Measurements from ENCODE around the gene STRBP. TPM values are rescaled to one million over a fixed set of nuclear protein-coding genes. Genes with fewer than 3 reads are reported as not detected.

The STRBP gene
- total and polyA plus RNA-seq, 2 of the 8 experiments (the other 6 are each of a cell fraction or from before 2014, with no cell fraction given) = 29.7 to 105 TPM

- Histone ChIP-seq H2AFZ (ENCODE audit: low read length) (no peak overlapping the region), H3K79me2 (ENCODE audit: control insufficient read depth in 1 of 2, insufficient read depth in 2 of 2, low read length in 2 of 2) (peaks cover 0 to 71% of the 10 kb centered on the region in 2 experiments; a peak in 2 of 4 replicates), H3K36me3 (ENCODE audit: control insufficient read depth in 2 of 4, insufficient read depth in 4 of 4, low read length in 3 of 4) (no peaks in the 10 kb centered on the region), H3K4me1 (replicated peaks in 1 of 4; ENCODE audit: control insufficient read depth in 3 of 4, insufficient read depth in 4 of 4, low read length in 3 of 4) (peaks cover 0 to 3% (median 1%) of the 10 kb centered on the region in 4 experiments; a peak in 4 of 7 replicates), H2BK120ac (replicated peaks; ENCODE audit: low read depth, low read length) (no peak overlapping the region), H3K23ac (ENCODE audit: insufficient read length) (no peak overlapping the region), H4K5ac (ENCODE audit: insufficient read length, low read depth, low read length) (no peak overlapping the region), H4K20me1 (replicated peaks in 1 of 2; ENCODE audit: control insufficient read depth in 1 of 2, insufficient read depth in 2 of 2, low read length in 2 of 2) (peaks cover 0 to 6% of the 10 kb centered on the region in 2 experiments), H3K4me3 (ENCODE audit: extremely low read depth in 1 of 4, insufficient read depth in 2 of 4, low read depth in 3 of 4, low read length in 4 of 4) (no peak overlapping the region), H4K91ac (replicated peaks; ENCODE audit: insufficient read length, low read length) (no peak overlapping the region), H2BK12ac (ENCODE audit: low read depth, low read length) (no peak overlapping the region), H3K4me2 (ENCODE audit: insufficient read depth in 1 of 2, low read depth in 2 of 2, low read length in 2 of 2) (no peak overlapping the region), H3K27me3 (replicated peaks in 1 of 4; ENCODE audit: control insufficient read depth in 3 of 4, extremely low read depth in 1 of 4, insufficient read depth in 3 of 4, low read length in 3 of 4) (no peaks in the 10 kb centered on the region), H3K9ac (replicated peaks in 1 of 4; ENCODE audit: extremely low read depth in 1 of 4, low read depth in 3 of 4, low read length in 3 of 4) (no peak overlapping the region), H2BK20ac (ENCODE audit: low read length) (no peak overlapping the region), H3K18ac (ENCODE audit: extremely low read depth, low read length) (no peak overlapping the region), H2BK15ac (ENCODE audit: low read length) (no peak overlapping the region), H3K27ac (ENCODE audit: low read depth, low read length) (no peak overlapping the region), H2BK5ac (ENCODE audit: low read depth, low read length) (no peak overlapping the region), H2AK5ac (ENCODE audit: low read depth, low read length) (no peak overlapping the region), H3K79me1 (ENCODE audit: low read depth, low read length) (no peaks in the 10 kb centered on the region), H3K23me2 (ENCODE audit: low read depth, low read length) (no peaks in the 10 kb centered on the region; the same call in 1 of the 2 replicates), H3K4ac (replicated peaks; ENCODE audit: insufficient read length, low read depth, low read length) (no peak overlapping the region), H3K9me3 (ENCODE audit: insufficient read depth in 2 of 2, low read depth in 1 of 2, low read length in 1 of 2) (no peaks in the 10 kb centered on the region), H3K14ac (ENCODE audit: insufficient read length) (no peak overlapping the region), H4K8ac (ENCODE audit: extremely low read depth, insufficient read depth, low read length) (no peak overlapping the region), H3K56ac (replicated peaks; ENCODE audit: insufficient read length, low read depth, low read length) (no peak overlapping the region)
- DNase-seq (ENCODE audit: low read depth in 1 of 2, low spot score in 2 of 2) (no peak), FAIRE-seq (no peak)
- TF ChIP-seq SP4 (IDR thresholded peaks at IDR 0.05; ENCODE audit: low read length) = no peak
- CTCF ChIA-PET (ENCODE audit: partially characterized antibody) = interaction anchor here (1.1 to 1.7 kb wide), 3 partner anchors 14 to 126 kb away, joined by 3 to 5 read pairs (median 3); no protein-coding TSS in a partner anchor
- POLR2A ChIA-PET (ENCODE audit: partially characterized antibody) = interaction anchor here (2.1 kb wide), 1 partner anchor 13 kb away, joined by 6 read pairs; no protein-coding TSS in a partner anchor
- WGBS, 2 experiments (ENCODE audit: extremely low coverage in 1 of 2, insufficient coverage in 1 of 2, insufficient read length in 1 of 2, insufficient replicate concordance in 2 of 2, low coverage in 1 of 2, low lambda C conversion rate in 2 of 2, missing lambda C conversion rate in 1 of 2) = 83% methylated on average over 4 of the region's 4 CpGs; no CpG with 5 or more reads in 1 of the 2 experiments
Measured at GRCh38 chr9:123228967-123229366, 39.4 kb downstream of the STRBP start.

Measured in H1 (cell line).